ENCODE data around the gene DGKB. TPM values are rescaled to one million over a fixed set of nuclear protein-coding genes. Genes with fewer than 3 reads are reported as not detected.

The DGKB gene
- total and polyA plus RNA-seq, 2 of the 8 experiments (the other 6 are each of a cell fraction or from before 2014, with no cell fraction given): 1.9 to 2.6 TPM

DNA sequence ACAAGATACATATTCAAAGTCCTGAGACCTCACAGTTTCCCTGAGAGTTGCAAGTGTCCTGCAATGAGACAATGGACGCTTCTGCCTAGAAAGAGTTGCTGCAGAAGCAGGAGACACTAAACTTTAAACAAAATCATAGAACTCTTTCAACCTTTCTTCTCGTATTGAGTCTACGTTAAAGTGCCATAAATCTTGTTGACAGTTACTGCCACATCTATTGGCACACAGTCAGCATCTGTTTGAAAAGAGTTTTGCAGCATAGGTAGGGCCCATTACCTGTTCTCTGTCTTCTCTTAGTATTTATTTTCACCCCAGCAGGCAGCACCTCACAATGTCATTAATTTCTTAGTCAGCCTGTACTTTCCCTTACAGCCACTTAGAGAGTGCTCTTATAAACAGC is 577.8 kb downstream of the DGKB start:
- Histone ChIP-seq H3K23me2 (ENCODE audit: low read depth, low read length) (no peaks in the 10 kb centered on the region), H3K27me3 (replicated peaks in 1 of 4; ENCODE audit: control insufficient read depth in 3 of 4, extremely low read depth in 1 of 4, insufficient read depth in 3 of 4, low read length in 3 of 4) (no peaks in the 10 kb centered on the region), H3K79me1 (ENCODE audit: low read depth, low read length) (no peaks in the 10 kb centered on the region), H3K23ac (ENCODE audit: insufficient read length) (no peak overlapping the region), H4K5ac (ENCODE audit: insufficient read length, low read depth, low read length) (no peak overlapping the region), H2BK20ac (ENCODE audit: low read length) (no peak overlapping the region), H4K20me1 (replicated peaks in 1 of 2; ENCODE audit: control insufficient read depth in 1 of 2, insufficient read depth in 2 of 2, low read length in 2 of 2) (no peaks in the 10 kb centered on the region), H2BK15ac (ENCODE audit: low read length) (no peak overlapping the region), H3K56ac (replicated peaks; ENCODE audit: insufficient read length, low read depth, low read length) (no peak overlapping the region), H3K79me2 (ENCODE audit: control insufficient read depth in 1 of 2, insufficient read depth in 2 of 2, low read length in 2 of 2) (no peaks in the 10 kb centered on the region), H3K4ac (replicated peaks; ENCODE audit: insufficient read length, low read depth, low read length) (no peak overlapping the region), H3K9ac (replicated peaks in 1 of 4; ENCODE audit: extremely low read depth in 1 of 4, low read depth in 3 of 4, low read length in 3 of 4) (no peak overlapping the region), H3K18ac (ENCODE audit: extremely low read depth, low read length) (no peak overlapping the region), H3K4me1 (replicated peaks in 1 of 4; ENCODE audit: control insufficient read depth in 3 of 4, insufficient read depth in 4 of 4, low read length in 3 of 4) (no peaks in the 10 kb centered on the region), H3K14ac (ENCODE audit: insufficient read length) (no peak overlapping the region), H4K91ac (replicated peaks; ENCODE audit: insufficient read length, low read length) (no peak overlapping the region), H3K4me3 (ENCODE audit: extremely low read depth in 1 of 4, insufficient read depth in 2 of 4, low read depth in 3 of 4, low read length in 4 of 4) (no peak overlapping the region), H2BK120ac (replicated peaks; ENCODE audit: low read depth, low read length) (no peak overlapping the region), H2AFZ (ENCODE audit: low read length) (no peak overlapping the region), H2AK5ac (ENCODE audit: low read depth, low read length) (no peak overlapping the region), H2BK5ac (ENCODE audit: low read depth, low read length) (no peak overlapping the region), H3K27ac (ENCODE audit: low read depth, low read length) (no peak overlapping the region), H4K8ac (ENCODE audit: extremely low read depth, insufficient read depth, low read length) (no peak overlapping the region), H3K9me3 (ENCODE audit: insufficient read depth in 2 of 2, low read depth in 1 of 2, low read length in 1 of 2) (no peaks in the 10 kb centered on the region), H2BK12ac (ENCODE audit: low read depth, low read length) (no peak overlapping the region), H3K4me2 (ENCODE audit: insufficient read depth in 1 of 2, low read depth in 2 of 2, low read length in 2 of 2) (no peak overlapping the region), H3K36me3 (ENCODE audit: control insufficient read depth in 2 of 4, insufficient read depth in 4 of 4, low read length in 3 of 4) (no peaks in the 10 kb centered on the region)
- POLR2A ChIA-PET (ENCODE audit: partially characterized antibody): no interaction called here
- DNase-seq (ENCODE audit: low read depth in 1 of 2, low spot score in 2 of 2) (no peak), FAIRE-seq (no peak)
- CTCF ChIA-PET (ENCODE audit: partially characterized antibody): no interaction called here
- WGBS, 2 experiments (ENCODE audit: extremely low coverage in 1 of 2, insufficient coverage in 1 of 2, insufficient read length in 1 of 2, insufficient replicate concordance in 2 of 2, low coverage in 1 of 2, low lambda C conversion rate in 2 of 2, missing lambda C conversion rate in 1 of 2): 62% methylated on average over 3 of the region's 3 CpGs; no CpG with 5 or more reads in 1 of the 2 experiments
- TF ChIP-seq CBX5 (IDR thresholded peaks at IDR 0.05; ENCODE audit: low read depth, low read length): no peak
- no peak for TF ChIP-seq NANOG (IDR thresholded peaks at IDR 0.05; ENCODE audit: insufficient read depth, low read depth, low read length, poor library complexity, severe bottlenecking)

Measured in H1 (cell line).